SK-N-SH treated with all-trans-retinoic acid at 6 μM for 48 hours (cell line): ENCODE measurements around the gene STRADB.
A peak's percentile ranks its signal among the peaks of the same experiment; 100 is the strongest.

Experiments used
- GLIS3 ChIP-seq: fragments of 250-450 bp; sonication (Bioruptor Pico); IDR thresholded peaks from 2 replicates; pipeline ENCODE4 v1.5.0; 2020; ENCODE audit warnings: mild to moderate bottlenecking, moderate library complexity
- ISL1 ChIP-seq: fragments of 250-450 bp; sonication (Bioruptor Pico); IDR thresholded peaks from 2 replicates; pipeline ENCODE4 v2.1.2; 2022; ENCODE audit warnings: mild to moderate bottlenecking, moderate library complexity
- SNAI2 ChIP-seq: fragments of 250-450 bp; sonication (Bioruptor Pico); IDR thresholded peaks from 2 replicates; pipeline ENCODE4 v1.5.0; 2020; ENCODE audit warnings: mild to moderate bottlenecking, moderate library complexity
- TCF4 ChIP-seq: fragments of 250-450 bp; sonication (Bioruptor Pico); IDR thresholded peaks from 2 replicates; pipeline ENCODE4 v1.8.0; 2021; ENCODE audit warnings: mild to moderate bottlenecking, moderate library complexity, borderline replicate concordance
- ZNF70 ChIP-seq: fragments of 450-650 bp; formaldehyde crosslinking; IDR thresholded peaks from 2 replicates; pipeline ENCODE4 v1.5.0; 2020; ENCODE audit warnings: mild to moderate bottlenecking, moderate library complexity
- TF ChIP-seq, protein P1 (sequence below): fragments of 250-450 bp; sonication (Bioruptor Pico); IDR thresholded peaks from 2 replicates; pipeline ENCODE4 v1.5.1; 2020; ENCODE audit warnings: low read depth, mild to moderate bottlenecking, moderate library complexity
- TF ChIP-seq, protein P2 (sequence below): fragments of 250-450 bp; sonication (Bioruptor Pico); IDR thresholded peaks from 2 replicates; pipeline ENCODE4 v1.8.0; 2020; ENCODE audit warnings: mild to moderate bottlenecking, moderate library complexity, borderline replicate concordance

- no peak for TF ChIP-seq GLIS3 (CRISPR knock-in tag)
- TF ChIP-seq, protein P1, sequence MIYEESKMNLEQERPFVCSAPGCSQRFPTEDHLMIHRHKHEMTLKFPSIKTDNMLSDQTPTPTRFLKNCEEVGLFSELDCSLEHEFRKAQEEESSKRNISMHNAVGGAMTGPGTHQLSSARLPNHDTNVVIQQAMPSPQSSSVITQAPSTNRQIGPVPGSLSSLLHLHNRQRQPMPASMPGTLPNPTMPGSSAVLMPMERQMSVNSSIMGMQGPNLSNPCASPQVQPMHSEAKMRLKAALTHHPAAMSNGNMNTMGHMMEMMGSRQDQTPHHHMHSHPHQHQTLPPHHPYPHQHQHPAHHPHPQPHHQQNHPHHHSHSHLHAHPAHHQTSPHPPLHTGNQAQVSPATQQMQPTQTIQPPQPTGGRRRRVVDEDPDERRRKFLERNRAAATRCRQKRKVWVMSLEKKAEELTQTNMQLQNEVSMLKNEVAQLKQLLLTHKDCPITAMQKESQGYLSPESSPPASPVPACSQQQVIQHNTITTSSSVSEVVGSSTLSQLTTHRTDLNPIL: no peak
- TF ChIP-seq ZNF70 (CRISPR knock-in tag): no peak
- no peak for TF ChIP-seq SNAI2 (CRISPR knock-in tag)
- TF ChIP-seq, protein P2, sequence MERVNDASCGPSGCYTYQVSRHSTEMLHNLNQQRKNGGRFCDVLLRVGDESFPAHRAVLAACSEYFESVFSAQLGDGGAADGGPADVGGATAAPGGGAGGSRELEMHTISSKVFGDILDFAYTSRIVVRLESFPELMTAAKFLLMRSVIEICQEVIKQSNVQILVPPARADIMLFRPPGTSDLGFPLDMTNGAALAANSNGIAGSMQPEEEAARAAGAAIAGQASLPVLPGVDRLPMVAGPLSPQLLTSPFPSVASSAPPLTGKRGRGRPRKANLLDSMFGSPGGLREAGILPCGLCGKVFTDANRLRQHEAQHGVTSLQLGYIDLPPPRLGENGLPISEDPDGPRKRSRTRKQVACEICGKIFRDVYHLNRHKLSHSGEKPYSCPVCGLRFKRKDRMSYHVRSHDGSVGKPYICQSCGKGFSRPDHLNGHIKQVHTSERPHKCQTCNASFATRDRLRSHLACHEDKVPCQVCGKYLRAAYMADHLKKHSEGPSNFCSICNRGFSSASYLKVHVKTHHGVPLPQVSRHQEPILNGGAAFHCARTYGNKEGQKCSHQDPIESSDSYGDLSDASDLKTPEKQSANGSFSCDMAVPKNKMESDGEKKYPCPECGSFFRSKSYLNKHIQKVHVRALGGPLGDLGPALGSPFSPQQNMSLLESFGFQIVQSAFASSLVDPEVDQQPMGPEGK: no peak
- TF ChIP-seq ISL1 (CRISPR knock-in tag): peak; percentile 88
- TF ChIP-seq TCF4 (CRISPR knock-in tag): no peak
Observed at GRCh38 chr2:201406077-201406662, 45.4 kb upstream of the STRADB start.
